Psoas muscle (tissue), 8 donors: ENCODE results near the gene UHRF2. TPM values are rescaled to one million over a fixed set of nuclear protein-coding genes. Genes with fewer than 3 reads are reported as not detected.
"Not testable (repeated sequence)": the region's sequence is repeated elsewhere in the genome, so short reads cannot be mapped to it uniquely, and the experiment has no call there.

Experiments used
- ATAC-seq, 4 donors: fragments of 200-7000 bp; cut with Tn5 transposase; one replicate each; pipeline ENCODE4 v1.9.1; 2020; ENCODE audit warnings: moderate library complexity in 3 of 4, mild to moderate bottlenecking in 2 of 4
- DNase-seq, 2 donors: peaks; one replicate each; pipeline ENCODE4 v3.0.0-alpha.2; 2020
- H3K27ac ChIP-seq: fragments of 200-600 bp; one replicate; pipeline ENCODE4 v1.8.0; 2022
- H3K27me3 ChIP-seq, 3 donors: fragments of 200-600 bp in 1 of 3; one replicate each; pipeline versions ENCODE4 v1.6.1 to v1.8.0; 2013 to 2022; ENCODE audit warnings: low read length in 2 of 3, mild to moderate bottlenecking in 2 of 3, moderate library complexity in 1 of 3; ENCODE audit not compliant: insufficient read depth in 3 of 3
- H3K36me3 ChIP-seq, 2 donors: fragments of 200-600 bp in 1 of 2; one replicate each; pipeline versions ENCODE4 v1.6.1 to v1.8.0; 2013 to 2022; ENCODE audit warnings: low read depth in 1 of 2, mild to moderate bottlenecking in 1 of 2, moderate library complexity in 1 of 2; ENCODE audit not compliant: insufficient read depth in 1 of 2
- H3K4me1 ChIP-seq: fragments of 200-600 bp; one replicate; pipeline ENCODE4 v1.8.0; 2022
- H3K4me3 ChIP-seq: fragments of 200-600 bp; one replicate; pipeline ENCODE4 v1.8.0; 2022; ENCODE audit warnings: mild to moderate bottlenecking
- H3K9me3 ChIP-seq: fragments of 200-600 bp; one replicate; pipeline ENCODE4 v1.8.0; 2022
- WGBS, 3 donors: extraction: QIAGEN DNeasy Blood & Tissue Kit; methylation state at CpG; one replicate each; pipeline versions ENCODE4 v1.1.6 to v1.1.7; 2013; 5-methylcytosine and 5-hydroxymethylcytosine counted together
- intact Hi-C, 2 donors: fragments of 100-400 bp; cut with DNase I; formaldehyde crosslinking; loops; one replicate each; pipeline versions ENCODE4 v1.11.0 to v1.14.2; 2022
- long read RNA-seq, 2 donors: library from polyadenylated mRNA; unstranded; transcript quantifications; one replicate each; pipeline ENCODE4 v2.0.0, GENCODE V29; 2021
- polyA plus RNA-seq, 3 donors: library from polyadenylated mRNA; stranded (reverse); fragments of 200-250 nt; gene quantifications; one replicate each; pipeline ENCODE4 v1.2.3, GENCODE V29; 2013
- total RNA-seq, 4 donors: library from RNA; stranded (reverse); fragmentation: NEBNext Ultra II Directional in 2 of 4; extraction: Animal tissue kit (Norgen Biotek cat#: 25700) in 2 of 4; gene quantifications; one replicate each; pipeline versions ENCODE4 v1.2.1 to v1.2.4, GENCODE V29; 2021 to 2023
- TF ChIP-seq, protein P1 (sequence below): fragments of 200-600 bp; IDR thresholded peaks from one replicate; pipeline ENCODE4 v1.8.0; 2022; ENCODE audit warnings: antibody characterized with exemption
- donor health status: healthy with polysubstance abuse.
- donor health status: DM: no; HTN: no; CAD: no; lungs with moderate emphysema.
- donor health status: Bipolar disorder and iron deficiency.
- donor health status: healthy.
- donor health status: DM: yes; HTN: yes; CAD: no.
- donor health status: DM: no; HTN: no; CAD: no.
- donor health status: DM: no; HTN: no; CAD: no.
- donor health status: DM: yes; HTN: yes; CAD: no.

Gene UHRF2, protein sequence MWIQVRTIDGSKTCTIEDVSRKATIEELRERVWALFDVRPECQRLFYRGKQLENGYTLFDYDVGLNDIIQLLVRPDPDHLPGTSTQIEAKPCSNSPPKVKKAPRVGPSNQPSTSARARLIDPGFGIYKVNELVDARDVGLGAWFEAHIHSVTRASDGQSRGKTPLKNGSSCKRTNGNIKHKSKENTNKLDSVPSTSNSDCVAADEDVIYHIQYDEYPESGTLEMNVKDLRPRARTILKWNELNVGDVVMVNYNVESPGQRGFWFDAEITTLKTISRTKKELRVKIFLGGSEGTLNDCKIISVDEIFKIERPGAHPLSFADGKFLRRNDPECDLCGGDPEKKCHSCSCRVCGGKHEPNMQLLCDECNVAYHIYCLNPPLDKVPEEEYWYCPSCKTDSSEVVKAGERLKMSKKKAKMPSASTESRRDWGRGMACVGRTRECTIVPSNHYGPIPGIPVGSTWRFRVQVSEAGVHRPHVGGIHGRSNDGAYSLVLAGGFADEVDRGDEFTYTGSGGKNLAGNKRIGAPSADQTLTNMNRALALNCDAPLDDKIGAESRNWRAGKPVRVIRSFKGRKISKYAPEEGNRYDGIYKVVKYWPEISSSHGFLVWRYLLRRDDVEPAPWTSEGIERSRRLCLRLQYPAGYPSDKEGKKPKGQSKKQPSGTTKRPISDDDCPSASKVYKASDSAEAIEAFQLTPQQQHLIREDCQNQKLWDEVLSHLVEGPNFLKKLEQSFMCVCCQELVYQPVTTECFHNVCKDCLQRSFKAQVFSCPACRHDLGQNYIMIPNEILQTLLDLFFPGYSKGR
- 10 to 100 TPM; 12.5 to 18.2 (median 15.2) TPM for total RNA-seq
- 10 to 100 TPM; 11.2 to 13.3 (median 12.7) TPM for polyA plus RNA-seq
- long read RNA-seq, donor 1, transcript UHRF2-201 (16 exons, 3,452 nt): major isoform, 5 of 13 reads
- long read RNA-seq, donor 1, partial matches to known transcripts: 0 of 13 reads
- long read RNA-seq, donor 1, other reads (novel, unspliced or antisense): 8 of 13 reads
- long read RNA-seq, donor 2, transcript UHRF2-201 (16 exons, 3,452 nt): major isoform, 10 of 15 reads
- long read RNA-seq, donor 2, partial matches to known transcripts: 1 of 15 reads
- long read RNA-seq, donor 2, other reads (novel, unspliced or antisense): 3 of 15 reads

- 1% methylated on average over 83 to 88 of the region's 88 CpGs for WGBS, 3 donors
- TF ChIP-seq, protein P1, sequence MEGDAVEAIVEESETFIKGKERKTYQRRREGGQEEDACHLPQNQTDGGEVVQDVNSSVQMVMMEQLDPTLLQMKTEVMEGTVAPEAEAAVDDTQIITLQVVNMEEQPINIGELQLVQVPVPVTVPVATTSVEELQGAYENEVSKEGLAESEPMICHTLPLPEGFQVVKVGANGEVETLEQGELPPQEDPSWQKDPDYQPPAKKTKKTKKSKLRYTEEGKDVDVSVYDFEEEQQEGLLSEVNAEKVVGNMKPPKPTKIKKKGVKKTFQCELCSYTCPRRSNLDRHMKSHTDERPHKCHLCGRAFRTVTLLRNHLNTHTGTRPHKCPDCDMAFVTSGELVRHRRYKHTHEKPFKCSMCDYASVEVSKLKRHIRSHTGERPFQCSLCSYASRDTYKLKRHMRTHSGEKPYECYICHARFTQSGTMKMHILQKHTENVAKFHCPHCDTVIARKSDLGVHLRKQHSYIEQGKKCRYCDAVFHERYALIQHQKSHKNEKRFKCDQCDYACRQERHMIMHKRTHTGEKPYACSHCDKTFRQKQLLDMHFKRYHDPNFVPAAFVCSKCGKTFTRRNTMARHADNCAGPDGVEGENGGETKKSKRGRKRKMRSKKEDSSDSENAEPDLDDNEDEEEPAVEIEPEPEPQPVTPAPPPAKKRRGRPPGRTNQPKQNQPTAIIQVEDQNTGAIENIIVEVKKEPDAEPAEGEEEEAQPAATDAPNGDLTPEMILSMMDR: no peak
- intact Hi-C loops: loop anchor here in 1 of 2 donors (5.0 to 10.0 kb wide), 2 partner anchors 270 to 398 kb away; partner anchors contain the start of gene RANBP6
These were observed at the start of gene UHRF2 for GRCh38 chr9:6412487-6413364. Gene UHRF2, plus strand, starts transcription at chr9:6413199. Its CDS starts 292 bp downstream, at chr9:6413491.

GRCh38 chr9:6367128-6367890, 45.7 kb upstream of the UHRF2 start:
- DNase-seq (no peak), ATAC-seq (no peak)
- Histone ChIP-seq H3K27me3 (no peaks in the 10 kb centered on the region), H3K9me3 (no peaks in the 10 kb centered on the region), H3K27ac (no peak overlapping the region), H3K36me3 (peaks cover 0 to under 1% of the 10 kb centered on the region in 2 donors), H3K4me3 (no peak overlapping the region), H3K4me1 (no peaks in the 10 kb centered on the region)
- WGBS, 3 donors: 55 to 57% (median 56%) methylated on average over 4 of the region's 4 CpGs
- intact Hi-C loops: no loop called here
- TF ChIP-seq, protein P1: no peak

More at GRCh38 chr9:6412487-6413364, at the start of gene UHRF2:
- peak; percentile 98 to 99 for DNase-seq
- Histone ChIP-seq H3K36me3 (peaks cover 2 to 4% of the 10 kb centered on the region in 2 donors), H3K4me3 (peak within 1 kb of the TSS; percentile 99), H3K9me3 (no peaks in the 10 kb centered on the region), H3K4me1 (peaks cover 24% of the 10 kb centered on the region), H3K27ac (peak within 1 kb of the TSS; percentile 84), H3K27me3 (peaks cover 0 to 11% (median 0%) of the 10 kb centered on the region in 3 donors)
- peak; percentile 98 for ATAC-seq

- Histone ChIP-seq H3K4me1 (no peaks in the 10 kb centered on the region), H3K9me3 (no peaks in the 10 kb centered on the region), H3K36me3 (no peaks in the 10 kb centered on the region), H3K4me3 (no peak overlapping the region), H3K27ac (no peak overlapping the region), H3K27me3 (no peaks in the 10 kb centered on the region)
- 91 to 95% (median 95%) methylated on average over 2 of the region's 2 CpGs for WGBS, 3 donors
- intact Hi-C loops: no loop called here
- ATAC-seq: no peak
- no peak for DNase-seq
- TF ChIP-seq, protein P1: no peak
These were observed 44.2 kb upstream of the UHRF2 start for GRCh38 chr9:6368831-6369230.

- intact Hi-C loops, H3K36me3 ChIP-seq, H3K4me3 ChIP-seq, H3K27ac ChIP-seq, DNase-seq, ATAC-seq, H3K4me1 ChIP-seq, H3K27me3 ChIP-seq, H3K9me3 ChIP-seq: not testable (repeated sequence)
- WGBS, 3 donors: 81 to 90% (median 87%) methylated on average over 4 of the region's 4 CpGs
These were observed 31.5 kb upstream of the UHRF2 start for GRCh38 chr9:6381477-6382012.
